ENCODE data around the gene LMO7. TPM values are rescaled to one million over a fixed set of nuclear protein-coding genes. Genes with fewer than 3 reads are reported as not detected.
"Not testable (repeated sequence)": the region's sequence is repeated elsewhere in the genome, so short reads cannot be mapped to it uniquely, and the experiment has no call there.

Gene LMO7
- total and polyA plus RNA-seq, 8 donors: 14.7 to 50.4 (median 29.1) TPM

DNA sequence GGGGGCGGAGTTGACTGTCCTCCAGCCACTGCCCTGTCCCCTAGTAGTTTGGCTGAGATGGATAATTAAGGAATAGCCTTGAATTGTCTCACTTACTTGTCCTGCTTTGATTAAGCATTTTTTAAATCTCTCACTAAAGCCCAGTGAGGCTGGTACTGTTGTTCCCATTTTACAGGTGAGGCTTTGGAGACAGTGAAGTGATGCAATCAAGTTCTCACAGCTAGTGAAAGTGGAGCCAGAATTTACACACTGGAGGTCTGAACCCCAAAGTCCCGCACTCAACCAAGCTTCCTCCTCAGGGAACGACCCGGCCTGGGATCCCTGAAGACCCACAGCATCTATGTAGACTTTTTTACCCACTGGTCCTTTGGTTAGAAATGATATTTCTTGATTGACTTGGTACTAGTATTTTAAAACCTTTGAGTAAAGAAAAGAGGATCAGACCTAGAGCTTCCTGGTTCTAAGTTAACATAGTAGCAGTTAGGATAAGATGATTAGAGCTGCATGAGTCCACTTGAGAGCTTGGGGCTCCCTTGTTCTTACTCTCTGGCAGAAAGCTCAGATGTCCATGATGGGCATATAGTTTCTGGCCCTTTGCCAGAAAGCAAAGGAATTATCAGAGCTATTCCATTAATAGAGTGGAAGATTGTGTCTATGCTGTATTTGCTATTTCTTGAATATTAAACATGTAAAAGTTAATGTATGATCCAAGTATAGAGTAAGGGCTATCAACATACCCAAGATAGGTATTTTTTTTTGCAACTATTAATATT lies 154.3 kb downstream of the LMO7 start:
- intact Hi-C loops (cut with DNase I): no loop called here
- TF ChIP-seq CTCF (IDR thresholded peaks at IDR 0.05): no peak
- no peaks in the 10 kb centered on the region for H3K27me3 ChIP-seq
- H3K4me1 ChIP-seq: peaks cover 5 to 21% (median 6%) of the 10 kb centered on the region in 3 donors
- no peaks in the 10 kb centered on the region for H3K9me3 ChIP-seq
- no peak for FAIRE-seq
- no peak overlapping the region for H3K27ac ChIP-seq
- H3K36me3 ChIP-seq: no peaks in the 10 kb centered on the region
- 97% methylated on average over 4 of the region's 4 CpGs for WGBS, 2 donors
- ATAC-seq: no peak
- H3K4me3 ChIP-seq: no peak overlapping the region
- no peak for DNase-seq

GRCh38 chr13:75792526-75793187 lies 156.5 kb downstream of the LMO7 start:
- WGBS, 2 donors: 42 to 48% methylated on average over 3 of the region's 3 CpGs
- H3K36me3 ChIP-seq: peaks cover 0 to 9% (median 0%) of the 10 kb centered on the region in 3 donors
- intact Hi-C loops (cut with DNase I): no loop called here
- no peak overlapping the region for H3K4me3 ChIP-seq
- FAIRE-seq (no peak), DNase-seq (peak in 1 of 6 donors; percentile 27), ATAC-seq (peak; percentile 63 to 90 (median 80))
- H3K4me1 ChIP-seq: peaks cover 5 to 17% (median 6%) of the 10 kb centered on the region in 3 donors
- no peaks in the 10 kb centered on the region for H3K9me3 ChIP-seq
- no peaks in the 10 kb centered on the region for H3K27me3 ChIP-seq
- no peak for TF ChIP-seq CTCF (IDR thresholded peaks at IDR 0.05)
- peak overlapping the region in 3 of 4 donors; percentile 26 to 60 (median 54) for H3K27ac ChIP-seq

- H3K9me3 ChIP-seq; DNase-seq; intact Hi-C loops (cut with DNase I); H3K4me3 ChIP-seq; H3K27me3 ChIP-seq; ATAC-seq; H3K36me3 ChIP-seq; FAIRE-seq: not testable (repeated sequence)
- peak overlapping the region in 2 of 4 donors; percentile 54 to 60 for H3K27ac ChIP-seq
- WGBS, 2 donors: 83% methylated on average over 9 of the region's 9 CpGs
- H3K4me1 ChIP-seq: peaks cover 5 to 17% (median 6%) of the 10 kb centered on the region in 3 donors
Measured at GRCh38 chr13:75793188-75793567, 157.0 kb downstream of the LMO7 start.

- H3K27me3 ChIP-seq: no peaks in the 10 kb centered on the region
- peaks cover 0 to 17% (median 5%) of the 10 kb centered on the region in 3 donors for H3K4me1 ChIP-seq
- no peak for ATAC-seq
- TF ChIP-seq CTCF (IDR thresholded peaks at IDR 0.05): no peak
- intact Hi-C loops (cut with DNase I): no loop called here
- H3K4me3 ChIP-seq: no peak overlapping the region
- no peak for FAIRE-seq
- H3K27ac ChIP-seq: no peak overlapping the region
- no peak for DNase-seq
- WGBS, 2 donors: 87 to 91% methylated on average over 1 of the region's 1 CpG
- H3K36me3 ChIP-seq: peaks cover 0 to 10% (median 0%) of the 10 kb centered on the region in 3 donors
- H3K9me3 ChIP-seq: no peaks in the 10 kb centered on the region
Measured at GRCh38 chr13:75794663-75795062, 158.5 kb downstream of the LMO7 start.

GRCh38 chr13:75795274-75795673 lies 159.1 kb downstream of the LMO7 start:
- intact Hi-C loops (cut with DNase I): no loop called here

More at GRCh38 chr13:75795274-75795673, 159.1 kb downstream of the LMO7 start:
- peaks cover 0 to 17% (median 5%) of the 10 kb centered on the region in 3 donors for H3K4me1 ChIP-seq
- ATAC-seq (no peak), DNase-seq (no peak), FAIRE-seq (peak; percentile 37)
- WGBS, 2 donors: 91 to 96% methylated on average over 2 of the region's 2 CpGs
- peaks cover 0 to 10% (median 0%) of the 10 kb centered on the region in 3 donors for H3K36me3 ChIP-seq
- H3K9me3 ChIP-seq: no peaks in the 10 kb centered on the region
- TF ChIP-seq CTCF (IDR thresholded peaks at IDR 0.05): no peak
- no peak overlapping the region for H3K27ac ChIP-seq
- no peaks in the 10 kb centered on the region for H3K27me3 ChIP-seq
- H3K4me3 ChIP-seq: no peak overlapping the region

All from pancreas (tissue), 10 donors.